Nephron progenitor cell (in vitro differentiated cells): ENCODE measurements around the gene TMEM131L.
"Not testable (repeated sequence)": the region's sequence is repeated elsewhere in the genome, so short reads cannot be mapped to it uniquely, and the experiment has no call there.

Source experiments
- DNase-seq: peaks from one replicate; pipeline ENCODE4 v3.0.0; 2021
- H3K27ac Mint-ChIP-seq: 2 replicates; pipeline ENCODE4 v1.8.0; 2021; ENCODE audit warnings: mild to moderate bottlenecking, moderate library complexity, mixed read lengths
- H3K27me3 Mint-ChIP-seq: 2 replicates; pipeline ENCODE4 v1.8.0; 2021; ENCODE audit warnings: mild to moderate bottlenecking, low read depth, mixed read lengths; ENCODE audit not compliant: poor library complexity
- H3K36me3 Mint-ChIP-seq: 2 replicates; pipeline ENCODE4 v1.8.0; 2021; ENCODE audit warnings: low read depth, mixed read lengths
- H3K4me1 Mint-ChIP-seq: 2 replicates; pipeline ENCODE4 v1.8.0; 2021; ENCODE audit warnings: mixed read lengths
- H3K4me3 Mint-ChIP-seq: 2 replicates; pipeline ENCODE4 v1.8.0; 2021; ENCODE audit warnings: mild to moderate bottlenecking, moderate library complexity, mixed read lengths
- H3K9me3 Mint-ChIP-seq: 2 replicates; pipeline ENCODE4 v1.8.0; 2021; ENCODE audit warnings: mild to moderate bottlenecking, moderate library complexity, mixed read lengths
- CTCF ChIP-seq: fragments of 200-600 bp; sonication (generic); IDR thresholded peaks from 2 replicates; pipeline ENCODE4 v1.5.0; 2021; ENCODE audit warnings: antibody characterized with exemption

Gene TMEM131L

GRCh38 chr4:153603258-153603657 lies 137.1 kb downstream of the TMEM131L start:
- no peaks in the 10 kb centered on the region for H3K9me3 Mint-ChIP-seq
- H3K4me1 Mint-ChIP-seq, result peaks cover 4% of the 10 kb centered on the region
- H3K27me3 Mint-ChIP-seq, result no peaks in the 10 kb centered on the region
- H3K4me3 Mint-ChIP-seq, result no peak overlapping the region
- H3K27ac Mint-ChIP-seq, result no peak overlapping the region
- DNase-seq, result no peak
- TF ChIP-seq CTCF, result no peak
- peaks cover 56% of the 10 kb centered on the region for H3K36me3 Mint-ChIP-seq

GRCh38 chr4:153603835-153604234 lies 137.7 kb downstream of the TMEM131L start:
- Mint-ChIP-seq H3K36me3 (peaks cover 52% of the 10 kb centered on the region), H3K27ac (no peak overlapping the region), H3K27me3 (no peaks in the 10 kb centered on the region), H3K4me1 (peaks cover 3% of the 10 kb centered on the region), H3K4me3 (no peak overlapping the region), H3K9me3 (no peaks in the 10 kb centered on the region)
- no peak for DNase-seq
- no peak for TF ChIP-seq CTCF

- Mint-ChIP-seq H3K36me3 (peaks cover 63% of the 10 kb centered on the region), H3K27ac (peak overlapping the region; percentile 55)
- H3K4me3 Mint-ChIP-seq, result not testable (repeated sequence)
These were observed 142.9 kb downstream of the TMEM131L start for GRCh38 chr4:153609070-153609469.

GRCh38 chr4:153610623-153611376 lies 144.6 kb downstream of the TMEM131L start:
- H3K4me1 Mint-ChIP-seq, result no peaks in the 10 kb centered on the region
- H3K36me3 Mint-ChIP-seq, result peaks cover 70% of the 10 kb centered on the region
- H3K27ac Mint-ChIP-seq, result no peak overlapping the region
- no peak for DNase-seq
- peaks cover 4% of the 10 kb centered on the region for H3K27me3 Mint-ChIP-seq
- TF ChIP-seq CTCF, result no peak
- H3K9me3 Mint-ChIP-seq, result no peaks in the 10 kb centered on the region
- no peak overlapping the region for H3K4me3 Mint-ChIP-seq

More at GRCh38 chr4:153609070-153609469, 142.9 kb downstream of the TMEM131L start:
- not testable (repeated sequence) for DNase-seq, H3K27me3 Mint-ChIP-seq, H3K4me1 Mint-ChIP-seq, H3K9me3 Mint-ChIP-seq

- Mint-ChIP-seq H3K4me1 (no peaks in the 10 kb centered on the region), H3K36me3 (peaks cover 72% of the 10 kb centered on the region), H3K9me3 (no peaks in the 10 kb centered on the region), H3K27ac (no peak overlapping the region), H3K27me3 (peaks cover 4% of the 10 kb centered on the region), H3K4me3 (no peak overlapping the region)
- no peak for TF ChIP-seq CTCF
- DNase-seq, result no peak
These were observed 145.5 kb downstream of the TMEM131L start for GRCh38 chr4:153611679-153612078.

GRCh38 chr4:153612878-153613277 lies 146.7 kb downstream of the TMEM131L start:
- Mint-ChIP-seq H3K27ac (no peak overlapping the region), H3K4me1 (no peaks in the 10 kb centered on the region), H3K36me3 (peaks cover 84% of the 10 kb centered on the region), H3K27me3 (peaks cover 4% of the 10 kb centered on the region), H3K4me3 (no peak overlapping the region), H3K9me3 (peaks cover 4% of the 10 kb centered on the region)
- no peak for TF ChIP-seq CTCF
- DNase-seq, result no peak
